HG03280 (cell line): Measurements from ENCODE around the gene LRRC45.

ENCODE experiments used
- ATAC-seq: cut with Tn5 transposase; IDR thresholded peaks from one replicate; pipeline ENCODE4 v1.9.1; 2021; ENCODE audit warnings: mild to moderate bottlenecking, moderate library complexity; ENCODE audit not compliant: unreplicated experiment

LRRC45 gene

DNA sequence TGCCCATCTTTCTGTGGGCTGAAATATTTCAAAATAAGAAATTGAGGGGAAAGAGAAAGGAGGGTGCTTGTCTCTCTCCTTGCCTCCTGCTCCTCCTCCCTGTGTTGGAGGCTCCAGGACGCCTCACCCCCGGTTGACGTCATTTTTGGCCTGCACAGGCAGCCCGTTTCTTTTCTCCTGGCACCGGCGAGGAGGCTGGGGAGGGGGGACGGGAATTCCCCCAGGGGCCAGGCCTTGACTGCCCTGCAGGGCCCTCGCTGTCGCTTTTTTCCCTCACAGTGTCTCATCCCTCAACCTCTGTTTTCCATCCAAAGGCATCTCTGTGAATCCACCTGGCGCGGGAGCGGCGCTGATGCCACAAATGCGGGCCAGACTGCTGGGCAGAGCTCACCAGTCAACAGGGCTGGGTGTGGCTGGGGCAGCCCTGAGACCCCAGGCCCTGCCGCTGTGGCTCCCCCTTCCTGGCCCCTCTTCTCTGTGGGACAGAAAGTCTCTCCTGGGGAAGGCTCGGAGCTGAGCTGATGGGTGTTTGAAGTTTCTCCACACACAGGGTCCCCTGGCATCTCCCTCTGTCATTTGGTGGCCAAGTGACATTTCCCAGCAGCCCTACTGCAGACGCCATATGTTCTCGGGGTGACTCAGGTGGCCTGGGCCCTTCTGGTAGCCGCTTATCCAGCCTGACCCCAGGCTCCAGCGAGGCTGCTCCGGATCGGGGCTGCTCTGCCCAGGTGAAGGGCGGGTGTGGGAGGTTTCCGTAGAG is 16.5 kb upstream of the LRRC45 start:
- no peak for ATAC-seq

DNA sequence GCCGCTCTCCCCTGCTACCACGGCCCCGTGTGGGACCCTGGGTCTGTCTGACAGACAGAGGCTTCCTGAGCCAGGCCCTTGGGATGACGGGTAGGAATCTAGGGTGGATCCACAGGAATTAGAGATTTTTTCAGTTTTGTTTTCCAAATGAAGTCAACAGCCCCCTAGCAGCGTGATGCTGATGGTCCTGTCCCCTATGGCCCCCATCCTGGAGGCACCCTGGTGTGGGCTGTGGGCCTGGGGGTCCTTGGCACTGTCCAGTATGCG is 15.9 kb upstream of the LRRC45 start:
- ATAC-seq = no peak

- no peak for ATAC-seq
Observed at GRCh38 chr17:82007495-82008257, 15.4 kb upstream of the LRRC45 start.

DNA sequence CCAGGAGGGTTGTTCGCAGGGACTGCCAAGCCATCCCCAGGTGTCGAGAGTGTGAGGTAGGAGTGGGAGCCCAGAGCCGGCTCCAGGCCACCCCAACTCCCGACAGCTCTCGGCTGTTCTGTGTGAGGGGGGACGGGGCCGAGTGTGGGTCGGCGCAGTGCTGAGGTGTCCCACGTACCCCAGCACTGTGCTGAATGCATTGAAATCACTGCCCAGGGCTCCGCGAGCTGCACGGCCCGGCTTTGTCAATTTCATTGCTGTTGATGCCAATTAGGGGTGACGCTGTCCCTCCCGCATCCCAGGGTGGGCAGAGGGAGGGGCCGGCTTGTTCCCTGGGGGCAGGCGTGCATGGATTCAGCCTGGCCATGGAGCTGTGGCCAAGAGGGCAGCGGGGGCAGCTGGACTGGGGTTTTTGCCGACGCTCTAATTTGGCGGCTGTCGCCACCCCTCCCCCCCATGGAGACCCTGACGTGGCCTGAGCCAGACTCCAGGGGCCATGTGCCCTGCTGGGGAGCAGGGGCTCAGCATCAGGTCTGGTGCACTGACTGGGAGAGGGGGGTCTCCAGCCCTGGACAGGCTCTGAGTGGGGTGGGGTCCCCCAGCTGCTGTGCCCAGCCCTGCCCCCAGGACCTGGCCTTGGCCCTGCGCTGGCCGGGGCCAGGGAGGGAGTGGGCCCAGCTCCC is 14.7 kb upstream of the LRRC45 start:
- ATAC-seq = no peak

- no peak for ATAC-seq
Observed at GRCh38 chr17:82008941-82009405, 14.1 kb upstream of the LRRC45 start.

DNA sequence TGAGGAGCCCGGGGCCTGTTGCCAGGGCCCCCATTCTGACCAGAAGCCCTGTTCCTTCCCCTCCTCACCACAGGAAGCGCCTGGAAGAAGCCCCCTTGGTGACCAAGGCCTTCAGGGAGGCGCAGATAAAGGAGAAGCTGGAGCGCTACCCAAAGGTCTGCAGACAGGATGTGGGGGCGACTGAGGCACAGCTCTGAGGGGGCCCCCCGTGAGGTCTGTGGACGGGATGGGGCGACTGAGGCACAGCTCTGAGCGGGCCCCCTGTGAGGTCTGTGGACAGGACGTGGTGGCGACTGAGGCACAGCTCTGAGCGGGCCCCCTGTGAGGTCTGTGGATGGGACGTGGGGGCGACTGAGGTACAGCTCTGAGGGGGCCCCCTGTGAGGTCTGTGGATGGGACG is 13.7 kb upstream of the LRRC45 start:
- no peak for ATAC-seq

GRCh38 chr17:82010575-82011525 is 12.3 kb upstream of the LRRC45 start:
- no peak for ATAC-seq

DNA sequence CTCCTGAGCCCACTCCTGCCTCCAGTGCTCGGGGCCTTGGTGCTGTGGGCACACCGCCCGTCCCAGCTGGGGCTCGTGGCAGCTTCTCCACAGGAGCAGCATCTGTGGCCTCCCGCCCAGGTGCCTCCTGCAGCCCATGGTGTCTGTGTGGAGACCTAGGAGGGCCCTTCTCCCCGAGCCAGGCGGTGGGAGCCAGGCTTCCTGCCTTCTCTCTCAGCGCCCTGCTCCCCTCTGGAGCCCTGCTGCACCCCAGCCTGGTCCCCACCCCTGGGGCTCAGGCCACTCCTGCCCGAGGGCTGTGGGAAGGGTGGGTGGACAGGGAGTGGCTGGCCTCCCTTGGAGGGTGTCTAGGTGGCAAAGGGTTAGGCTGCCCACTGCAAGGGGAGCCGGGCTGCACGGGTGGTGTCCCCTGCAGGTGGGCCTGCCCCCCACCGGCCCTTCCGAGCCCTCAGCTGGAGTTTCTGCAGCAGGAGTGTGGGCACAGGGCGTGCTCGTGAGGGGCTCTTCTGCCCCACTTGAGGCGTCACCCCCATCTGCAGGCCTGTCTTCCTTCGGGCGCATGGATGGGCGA is 11.4 kb upstream of the LRRC45 start:
- ATAC-seq = no peak

GRCh38 chr17:82012261-82012639 is 10.9 kb upstream of the LRRC45 start:
- ATAC-seq = no peak

- ATAC-seq = no peak
Observed at GRCh38 chr17:82012640-82013295, 10.3 kb upstream of the LRRC45 start.

GRCh38 chr17:82013341-82013740 is 9.8 kb upstream of the LRRC45 start:
- no peak for ATAC-seq

DNA sequence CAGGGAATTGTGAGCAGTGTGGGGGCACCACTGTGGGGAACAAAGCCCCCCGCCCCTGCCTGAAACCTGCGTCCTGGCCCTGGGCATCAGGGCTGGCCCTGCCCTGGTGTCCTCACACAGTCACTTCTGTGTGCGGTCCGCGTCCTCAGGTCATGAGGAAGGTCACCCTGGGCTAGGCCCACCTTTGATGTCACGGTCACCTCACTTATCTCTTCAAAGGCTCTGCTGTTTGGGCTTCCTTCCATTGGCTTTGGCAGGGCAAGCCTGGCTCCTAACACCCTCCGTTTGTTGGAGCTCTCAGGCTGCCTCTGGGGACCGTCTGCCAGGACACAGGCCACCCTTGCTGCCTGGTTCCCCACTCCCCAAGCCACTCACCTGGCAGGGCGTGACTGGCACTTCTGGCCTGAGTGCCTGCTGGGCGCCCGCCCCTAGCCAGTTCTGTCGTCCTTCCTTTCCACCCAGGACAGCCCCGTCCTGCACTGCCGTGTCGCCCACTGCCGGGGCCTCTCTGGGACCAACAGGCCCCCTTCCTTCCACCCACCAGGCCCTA is 9.3 kb upstream of the LRRC45 start:
- ATAC-seq = no peak

GRCh38 chr17:82014432-82014831 is 8.7 kb upstream of the LRRC45 start:
- ATAC-seq = no peak

- no peak for ATAC-seq
Observed at GRCh38 chr17:82014971-82015310, 8.2 kb upstream of the LRRC45 start.

GRCh38 chr17:82015311-82015971 is 7.7 kb upstream of the LRRC45 start:
- ATAC-seq = no peak

DNA sequence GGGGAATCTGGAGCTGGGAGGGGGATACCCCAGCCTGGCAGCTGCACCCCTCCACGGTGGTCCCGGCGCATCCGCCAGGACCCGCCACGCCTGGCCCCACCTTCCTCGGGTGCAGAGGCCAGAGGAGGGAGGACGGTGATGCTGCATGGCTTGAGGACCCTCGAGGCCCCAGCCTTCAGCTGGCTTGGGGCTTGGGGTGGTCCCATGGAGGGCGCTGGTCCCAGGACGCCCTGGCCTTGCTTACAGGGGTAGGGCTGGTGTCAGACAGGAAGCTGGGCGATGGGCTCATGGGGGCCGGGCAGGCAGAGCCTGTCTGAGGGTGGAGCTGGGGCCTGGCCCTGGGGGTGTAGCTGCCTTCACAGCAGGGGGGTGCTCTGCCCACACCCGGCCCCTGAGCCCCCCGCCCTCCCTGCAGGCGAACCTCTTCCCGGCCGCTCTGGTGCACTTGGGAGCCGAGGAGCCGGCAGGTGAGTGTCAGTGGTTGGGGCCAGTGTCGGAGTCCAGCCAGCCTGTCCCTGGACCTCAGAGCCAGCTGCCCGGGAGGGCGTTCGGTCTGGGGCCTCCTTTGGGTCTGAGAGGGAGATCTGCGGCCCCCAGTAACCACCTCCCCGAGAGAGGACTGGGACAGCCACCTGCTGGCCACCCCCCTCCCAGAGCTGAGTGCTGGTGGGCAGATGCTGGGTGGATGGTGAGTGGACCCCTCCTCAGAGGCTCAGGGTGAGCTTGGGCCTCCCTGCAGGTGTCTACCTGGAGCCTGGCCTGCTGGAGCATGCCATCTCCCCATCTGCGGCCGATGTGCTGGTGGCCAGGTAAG is 6.8 kb upstream of the LRRC45 start:
- no peak for ATAC-seq

- ATAC-seq = no peak
Observed at GRCh38 chr17:82016875-82017459, 6.1 kb upstream of the LRRC45 start.

GRCh38 chr17:82017612-82018151 is 5.4 kb upstream of the LRRC45 start:
- no peak for ATAC-seq
